ENCODE results near the gene TMPO. TPM values are rescaled to one million over a fixed set of nuclear protein-coding genes. Genes with fewer than 3 reads are reported as not detected.
"Not testable (repeated sequence)": the region's sequence is repeated elsewhere in the genome, so short reads cannot be mapped to it uniquely, and the experiment has no call there.

TMPO gene
- polyA plus RNA-seq, 1 donor from 2014 or later: 143 TPM

- H3K9ac ChIP-seq (ENCODE audit: low read length); H3K79me2 ChIP-seq (replicated peaks; ENCODE audit: insufficient read depth, low read length); H3K27ac ChIP-seq (ENCODE audit: low read length); H2AFZ ChIP-seq (ENCODE audit: low read depth, low read length); H3K9me2 ChIP-seq (ENCODE audit: insufficient read depth, low read length); H3F3A ChIP-seq (ENCODE audit: insufficient read depth, low read length, poor library complexity, severe bottlenecking); H3K27me3 ChIP-seq (ENCODE audit: insufficient read depth, low read depth, low read length); H3K36me3 ChIP-seq (ENCODE audit: insufficient read depth, low read length); H3K4me2 ChIP-seq (ENCODE audit: low read length); H3K4me3 ChIP-seq (ENCODE audit: low read length); H4K20me1 ChIP-seq (ENCODE audit: insufficient read depth); H3K9me3 ChIP-seq (ENCODE audit: low read length): not testable (repeated sequence)
Observed at GRCh38 chr12:98501266-98501629, 14.1 kb upstream of the TMPO start.

GRCh38 chr12:98503342-98503591 lies 12.1 kb upstream of the TMPO start:
- no peaks in the 10 kb centered on the region for H3K36me3 ChIP-seq (ENCODE audit: insufficient read depth, low read length)
- no peak for TF ChIP-seq SMC3 (conservative IDR thresholded peaks at IDR 0.05; ENCODE audit: poor library complexity)
- TF ChIP-seq RAD21 (conservative IDR thresholded peaks at IDR 0.05): peak; percentile 17

GRCh38 chr12:98503592-98504367 lies 11.6 kb upstream of the TMPO start:
- no peaks in the 10 kb centered on the region for H3K9me2 ChIP-seq (ENCODE audit: insufficient read depth, low read length)
- H3K36me3 ChIP-seq (ENCODE audit: insufficient read depth, low read length): no peaks in the 10 kb centered on the region
- no peaks in the 10 kb centered on the region for H3K27me3 ChIP-seq (ENCODE audit: insufficient read depth, low read depth, low read length)
- H3F3A ChIP-seq (ENCODE audit: insufficient read depth, low read length, poor library complexity, severe bottlenecking): no peaks in the 10 kb centered on the region
- peak overlapping the region; percentile 68 for H3K4me3 ChIP-seq (ENCODE audit: low read length)
- no peak overlapping the region for H3K4me2 ChIP-seq (ENCODE audit: low read length)
- peak overlapping the region; percentile 80 for H2AFZ ChIP-seq (ENCODE audit: low read depth, low read length)
- H4K20me1 ChIP-seq (ENCODE audit: insufficient read depth): no peaks in the 10 kb centered on the region
- H3K27ac ChIP-seq (ENCODE audit: low read length): peak overlapping the region; percentile 95
- H3K9me3 ChIP-seq (ENCODE audit: low read length): no peaks in the 10 kb centered on the region
- H3K79me2 ChIP-seq (replicated peaks; ENCODE audit: insufficient read depth, low read length): no peaks in the 10 kb centered on the region
- TF ChIP-seq SMC3 (conservative IDR thresholded peaks at IDR 0.05; ENCODE audit: poor library complexity): peak; percentile 17
- no peak for TF ChIP-seq CTCF (IDR thresholded peaks at IDR 0.05; ENCODE audit: poor library complexity, severe bottlenecking)
- no peak for TF ChIP-seq RAD21 (conservative IDR thresholded peaks at IDR 0.05)
- TF ChIP-seq POLR2AphosphoS5 (IDR thresholded peaks at IDR 0.05): peak; percentile 60
- no peak for TF ChIP-seq EZH2 (IDR thresholded peaks at IDR 0.05; ENCODE audit: borderline replicate concordance, insufficient read depth, low read length, poor library complexity, severe bottlenecking)
- TF ChIP-seq EP300 (conservative IDR thresholded peaks at IDR 0.05; ENCODE audit: poor library complexity, severe bottlenecking): peak; percentile 68
- TF ChIP-seq REST (IDR thresholded peaks at IDR 0.05; ENCODE audit: borderline replicate concordance): peak; percentile 59
- peak; percentile 83 for TF ChIP-seq TAF1 (IDR thresholded peaks at IDR 0.05; ENCODE audit: low read depth)
- peak overlapping the region; percentile 83 for H3K9ac ChIP-seq (ENCODE audit: low read length)

More at GRCh38 chr12:98503342-98503591, 12.1 kb upstream of the TMPO start:
- Histone ChIP-seq H3K9ac (ENCODE audit: low read length) (peak overlapping the region; percentile 83), H3K9me3 (ENCODE audit: low read length) (no peaks in the 10 kb centered on the region), H3K9me2 (ENCODE audit: insufficient read depth, low read length) (no peaks in the 10 kb centered on the region), H3K27me3 (ENCODE audit: insufficient read depth, low read depth, low read length) (no peaks in the 10 kb centered on the region), H3K27ac (ENCODE audit: low read length) (peak overlapping the region; percentile 95), H4K20me1 (ENCODE audit: insufficient read depth) (no peaks in the 10 kb centered on the region), H3K4me3 (ENCODE audit: low read length) (peak overlapping the region; percentile 68), H2AFZ (ENCODE audit: low read depth, low read length) (no peak overlapping the region), H3K79me2 (replicated peaks; ENCODE audit: insufficient read depth, low read length) (no peaks in the 10 kb centered on the region), H3K4me2 (ENCODE audit: low read length) (no peak overlapping the region), H3F3A (ENCODE audit: insufficient read depth, low read length, poor library complexity, severe bottlenecking) (no peaks in the 10 kb centered on the region)

Data from neural cell (in vitro differentiated cells).